GM19452 (cell line): Measurements from ENCODE around the gene EXOSC10.
"Not testable (repeated sequence)": the region's sequence is repeated elsewhere in the genome, so short reads cannot be mapped to it uniquely, and the experiment has no call there.

Source experiments
- ATAC-seq: cut with Tn5 transposase; IDR thresholded peaks from one replicate; pipeline ENCODE4 v1.9.1; 2021; ENCODE audit not compliant: unreplicated experiment

EXOSC10 gene

GRCh38 chr1:11019358-11019757, 80.3 kb downstream of the EXOSC10 start:
- ATAC-seq = not testable (repeated sequence)
